Endothelial cell of umbilical vein (primary cell): ENCODE data around the gene RSPO1. TPM values are rescaled to one million over a fixed set of nuclear protein-coding genes. Genes with fewer than 3 reads are reported as not detected.

Experiments
- BruUV-seq: library from RNA; stranded (reverse); fragments of 400-500 nt; replicated peaks from 2 replicates; lab custom pipeline; 2021; lab: Mats Ljungman, UMichigan
- CTCF ChIA-PET: fragments of 300-600, 350-600 bp; sonication (Branson Sonifier 250); formaldehyde crosslinking; loops from one replicate; lab custom pipeline; 2021; ENCODE audit warnings: antibody characterized with exemption, inconsistent platforms; lab: Charles Lee
- POLR2A ChIA-PET: fragments of 300-600, 350-600 bp; sonication (Branson Sonifier 250); formaldehyde crosslinking; loops from one replicate; lab custom pipeline; 2021; ENCODE audit warnings: antibody characterized with exemption, inconsistent platforms; lab: Charles Lee
- DNase-seq: peaks from one replicate; pipeline ENCODE4 v3.0.0-alpha.2; 2011; ENCODE audit warnings: low read depth, low spot score
- FAIRE-seq: peaks from 2 replicates; lab custom pipeline; 2011; peaks lifted over from hg19 to GRCh38; lab: Jason Lieb, UNC
- H2AFZ ChIP-seq: 2 replicates; pipeline ENCODE4 v1.6.0; 2012; ENCODE audit warnings: low read depth, low read length, control low read depth, inconsistent platforms
- H3K27ac ChIP-seq: 2 replicates; pipeline ENCODE4 v1.5.1; 2011; ENCODE audit warnings: low read depth, mild to moderate bottlenecking, control low read depth, low read length, moderate library complexity; ENCODE audit not compliant: insufficient read depth
- H3K27me3 ChIP-seq, 2 experiments: 2 replicates each; pipeline versions ENCODE4 v1.6.0 to v1.6.1; 2011; ENCODE audit warnings: low read length in 2 of 2, mixed read lengths in 1 of 2; ENCODE audit not compliant: control insufficient read depth in 2 of 2, insufficient read depth in 2 of 2
- H3K36me3 ChIP-seq, 2 experiments: 2 replicates in 1 of 2; 3 replicates in 1 of 2; pipeline ENCODE4 v1.5.1; 2011; ENCODE audit warnings: low read length in 2 of 2, mild to moderate bottlenecking in 1 of 2, moderate library complexity in 1 of 2; ENCODE audit not compliant: control insufficient read depth in 2 of 2, insufficient read depth in 2 of 2; ENCODE audit errors: extremely low read depth in 1 of 2
- H3K4me1 ChIP-seq: 3 replicates; pipeline ENCODE4 v1.5.1; 2011; ENCODE audit warnings: mild to moderate bottlenecking, low read length; ENCODE audit not compliant: control insufficient read depth, insufficient read depth; ENCODE audit errors: extremely low read depth
- H3K4me2 ChIP-seq: 2 replicates; pipeline ENCODE4 v1.6.1; 2011; ENCODE audit warnings: low read length, control low read depth, mixed read lengths; ENCODE audit not compliant: insufficient read depth
- H3K4me3 ChIP-seq, 3 experiments: fragments of 200-600 bp in 1 of 3; sonication (generic), shearing (Covaris generic) in 1 of 3; replicated peaks in 1 of 3; 2 replicates each; pipeline ENCODE4 v1.5.1; 2011 to 2016; ENCODE audit warnings: control low read depth in 3 of 3, low read length in 3 of 3, mild to moderate bottlenecking in 2 of 3, inconsistent platforms in 1 of 3, low read depth in 1 of 3, moderate library complexity in 1 of 3; ENCODE audit not compliant: insufficient read depth in 1 of 3
- H3K79me2 ChIP-seq: 2 replicates; pipeline ENCODE4 v1.6.0; 2012; ENCODE audit warnings: low read length, inconsistent platforms; ENCODE audit not compliant: control insufficient read depth, insufficient read depth
- H3K9ac ChIP-seq: replicated peaks from 2 replicates; pipeline ENCODE3; 2011; ENCODE audit warnings: low read length, control low read depth; ENCODE audit not compliant: insufficient read depth; ENCODE audit errors: extremely low read depth
- H3K9me1 ChIP-seq: replicated peaks from 3 replicates; pipeline ENCODE4 v1.6.0; 2011; ENCODE audit warnings: mild to moderate bottlenecking, low read length; ENCODE audit not compliant: control insufficient read depth, insufficient read depth; ENCODE audit errors: extremely low read depth
- H3K9me3 ChIP-seq: replicated peaks from 2 replicates; pipeline ENCODE4 v1.5.1; 2012; ENCODE audit warnings: low read length, inconsistent platforms; ENCODE audit not compliant: control insufficient read depth, insufficient read depth
- H4K20me1 ChIP-seq: replicated peaks from 2 replicates; pipeline ENCODE3; 2011; ENCODE audit warnings: mild to moderate bottlenecking, low read length; ENCODE audit not compliant: control insufficient read depth, insufficient read depth; ENCODE audit errors: extremely low read depth
- CTCF ChIP-seq, 2 donors: IDR thresholded peaks; 1 replicate in 1 of 2; 2 replicates in 1 of 2; pipeline ENCODE4 v1.5.1; 2011; ENCODE audit warnings: low read length in 2 of 2, mild to moderate bottlenecking in 2 of 2, moderate library complexity in 2 of 2, control low read depth in 1 of 2, inconsistent platforms in 1 of 2, low read depth in 1 of 2; ENCODE audit not compliant: insufficient read depth in 1 of 2; ENCODE audit errors: extremely low read depth in 1 of 2
- EZH2 ChIP-seq: IDR thresholded peaks from 2 replicates; pipeline ENCODE4 v1.6.1; 2012; ENCODE audit warnings: borderline replicate concordance, low read depth, mild to moderate bottlenecking, moderate library complexity, low read length, inconsistent platforms; ENCODE audit not compliant: severe bottlenecking
- FOS ChIP-seq: IDR thresholded peaks from 2 replicates; pipeline ENCODE4 v1.6.1; 2011; ENCODE audit warnings: mild to moderate bottlenecking, low read length, moderate library complexity, borderline replicate concordance; ENCODE audit not compliant: insufficient read depth
- GATA2 ChIP-seq: IDR thresholded peaks from 2 replicates; pipeline ENCODE4 v1.7.0; 2011; ENCODE audit warnings: low read depth, mild to moderate bottlenecking, moderate library complexity, mixed read lengths, low read length; ENCODE audit not compliant: insufficient read length, insufficient read depth
- JUN ChIP-seq: IDR thresholded peaks from 2 replicates; pipeline ENCODE4 v1.6.1; 2011; ENCODE audit warnings: borderline replicate concordance, low read depth; ENCODE audit not compliant: insufficient read length, insufficient read depth
- MAX ChIP-seq: IDR thresholded peaks from 2 replicates; pipeline ENCODE4 v1.6.1; 2011; ENCODE audit not compliant: insufficient read depth, insufficient read length
- MYC ChIP-seq: IDR thresholded peaks from one replicate; pipeline ENCODE4 v1.6.1; 2011; ENCODE audit warnings: mild to moderate bottlenecking, low read depth, low read length
- POLR2A ChIP-seq: IDR thresholded peaks from 2 replicates; pipeline ENCODE4 v1.6.1; 2012; ENCODE audit warnings: low read depth, mild to moderate bottlenecking, control low read depth, low read length
- POLR2AphosphoS5 ChIP-seq: IDR thresholded peaks from 2 replicates; pipeline ENCODE4 v1.6.1; 2012; ENCODE audit warnings: low read depth, mild to moderate bottlenecking, control low read depth, low read length, moderate library complexity; ENCODE audit not compliant: insufficient read depth
- dilution Hi-C: fragments of 300-500 bp; cut with MboI; formaldehyde crosslinking; loops from one replicate; pipeline ENCODE4 v1.15.0; 2019; ENCODE audit warnings: low sequenced_read_pairs; ENCODE audit not compliant: extremely low pct_ligation_motif_present
- intact Hi-C: fragments of 100-400 bp; cut with micrococcal nuclease; formaldehyde crosslinking; loops from one replicate; pipeline ENCODE4 v1.10.0; 2022
- polyA plus RNA-seq, 4 experiments: library from polyadenylated mRNA; depleted of rRNA in 3 of 4; stranded (reverse) in 3 of 4; unstranded in 1 of 4; fragments of >200 nt; gene quantifications; 2 replicates each; pipeline versions ENCODE4 v1.2.1 to v1.2.3, GENCODE V29; 2011 to 2012; ENCODE audit warnings: missing spikeins in 1 of 4
- total RNA-seq: library from RNA; stranded (reverse); gene quantifications from 2 replicates; pipeline ENCODE4 v1.2.3, GENCODE V29; 2021

The RSPO1 gene
- total and polyA plus RNA-seq, 2 donors (not counting 3 experiments of a cell fraction or from before 2014, with no cell fraction given), result not detected

- CTCF ChIA-PET, result interaction anchor here (1.2 kb wide), 1 partner anchor 65 kb away, joined by 3 read pairs; no protein-coding TSS in a partner anchor
- Histone ChIP-seq H3K4me2 (no peak overlapping the region), H3K27ac (no peak overlapping the region), H3K9me1 (no peaks in the 10 kb centered on the region), H3K9me3 (no peaks in the 10 kb centered on the region), H3K36me3 (no peaks in the 10 kb centered on the region), H3K79me2 (no peaks in the 10 kb centered on the region), H3K4me1 (no peaks in the 10 kb centered on the region), H3K4me3 (no peak overlapping the region), H3K27me3 (peaks cover 0 to 2% of the 10 kb centered on the region in 2 experiments), H4K20me1 (no peaks in the 10 kb centered on the region), H3K9ac (no peak overlapping the region), H2AFZ (no peak overlapping the region)
- DNase-seq (no peak), FAIRE-seq (no peak)
- POLR2A ChIA-PET, result no interaction called here
- intact Hi-C loops, result no loop called here
- no peak for TF ChIP-seq JUN
- TF ChIP-seq MAX, result no peak
- TF ChIP-seq POLR2AphosphoS5, result no peak
- no peak for TF ChIP-seq GATA2
- no peak for TF ChIP-seq EZH2
- TF ChIP-seq POLR2A, result no peak
- no peak for TF ChIP-seq CTCF (IDR thresholded peaks at IDR 0.05; ENCODE audit: extremely low read depth in 1 of 2, insufficient read depth in 1 of 2, low read depth in 1 of 2, low read length in 2 of 2)
- no peak for TF ChIP-seq MYC
- no peak for TF ChIP-seq FOS
- BruUV-seq, result no TSS peak
- dilution Hi-C loops, result no loop called here
Measured at GRCh38 chr1:37667023-37667671, 32.5 kb upstream of the RSPO1 start.
